Measurements from ENCODE around the gene GATC. TPM values are rescaled to one million over a fixed set of nuclear protein-coding genes. Genes with fewer than 3 reads are reported as not detected.

Gene GATC
- total and polyA plus RNA-seq, 2 donors (not counting 3 experiments of a cell fraction or from before 2014, with no cell fraction given), result 13.0 to 28.8 TPM

GRCh38 chr12:120463712-120464111 is 17.5 kb downstream of the GATC start:
- TF ChIP-seq JUN (IDR thresholded peaks at IDR 0.05; ENCODE audit: borderline replicate concordance, insufficient read depth, insufficient read length, low read depth) (no peak), GATA2 (IDR thresholded peaks at IDR 0.05; ENCODE audit: insufficient read depth, insufficient read length, low read depth, low read length) (no peak)
- H3K9me1 ChIP-seq (replicated peaks; ENCODE audit: control insufficient read depth, extremely low read depth, insufficient read depth, low read length), result no peaks in the 10 kb centered on the region
- no peak overlapping the region for H2AFZ ChIP-seq (ENCODE audit: low read depth, low read length)
- POLR2A ChIA-PET, result no interaction called here
- no peak overlapping the region for H3K4me2 ChIP-seq (ENCODE audit: insufficient read depth, low read length)
- no peaks in the 10 kb centered on the region for H3K4me1 ChIP-seq (ENCODE audit: control insufficient read depth, extremely low read depth, insufficient read depth, low read length)
- CTCF ChIA-PET, result interaction anchor here (0.8 to 1.4 kb wide), 3 partner anchors 8 to 162 kb away, joined by 3 read pairs; partner anchors contain the start of gene SIRT4
- dilution Hi-C loops (cut with MboI; ENCODE audit: extremely low pct_ligation_motif_present, low sequenced_read_pairs), result no loop called here
- H3K4me3 ChIP-seq (replicated peaks in 1 of 3; ENCODE audit: insufficient read depth in 1 of 3, low read depth in 1 of 3, low read length in 3 of 3), result no peak overlapping the region
- no peak overlapping the region for H3K9ac ChIP-seq (replicated peaks; ENCODE audit: extremely low read depth, insufficient read depth, low read length)
- intact Hi-C loops (cut with micrococcal nuclease), result no loop called here
- H3K79me2 ChIP-seq (ENCODE audit: control insufficient read depth, insufficient read depth, low read length), result peaks cover 50% of the 10 kb centered on the region
- H3K9me3 ChIP-seq (replicated peaks; ENCODE audit: control insufficient read depth, insufficient read depth, low read length), result no peaks in the 10 kb centered on the region
- H3K27me3 ChIP-seq (ENCODE audit: control insufficient read depth in 2 of 2, insufficient read depth in 2 of 2, low read length in 2 of 2), result no peaks in the 10 kb centered on the region
- DNase-seq (ENCODE audit: low read depth, low spot score), result no peak
- H4K20me1 ChIP-seq (replicated peaks; ENCODE audit: control insufficient read depth, extremely low read depth, insufficient read depth, low read length), result peaks cover 2% of the 10 kb centered on the region
- no TSS peak for BruUV-seq (replicated peaks)
- H3K36me3 ChIP-seq (ENCODE audit: control insufficient read depth in 2 of 2, extremely low read depth in 1 of 2, insufficient read depth in 2 of 2, low read length in 2 of 2), result peaks cover 34 to 43% of the 10 kb centered on the region in 2 experiments
- no peak for FAIRE-seq
- H3K27ac ChIP-seq (ENCODE audit: insufficient read depth, low read depth, low read length), result no peak overlapping the region

- dilution Hi-C loops (cut with MboI; ENCODE audit: extremely low pct_ligation_motif_present, low sequenced_read_pairs), result no loop called here
- intact Hi-C loops (cut with micrococcal nuclease), result loop anchor here (1.0 kb wide), 2 partner anchors 26 to 109 kb away; no protein-coding TSS in a partner anchor
- Histone ChIP-seq H2AFZ (ENCODE audit: low read depth, low read length) (no peak overlapping the region), H3K4me1 (ENCODE audit: control insufficient read depth, extremely low read depth, insufficient read depth, low read length) (peaks cover 3% of the 10 kb centered on the region), H3K27ac (ENCODE audit: insufficient read depth, low read depth, low read length) (no peak overlapping the region), H4K20me1 (replicated peaks; ENCODE audit: control insufficient read depth, extremely low read depth, insufficient read depth, low read length) (peaks cover 2% of the 10 kb centered on the region), H3K36me3 (ENCODE audit: control insufficient read depth in 2 of 2, extremely low read depth in 1 of 2, insufficient read depth in 2 of 2, low read length in 2 of 2) (peaks cover 32% of the 10 kb centered on the region in 2 experiments), H3K4me2 (ENCODE audit: insufficient read depth, low read length) (no peak overlapping the region), H3K9me3 (replicated peaks; ENCODE audit: control insufficient read depth, insufficient read depth, low read length) (no peaks in the 10 kb centered on the region), H3K4me3 (replicated peaks in 1 of 3; ENCODE audit: insufficient read depth in 1 of 3, low read depth in 1 of 3, low read length in 3 of 3) (no peak overlapping the region), H3K9me1 (replicated peaks; ENCODE audit: control insufficient read depth, extremely low read depth, insufficient read depth, low read length) (no peaks in the 10 kb centered on the region), H3K27me3 (ENCODE audit: control insufficient read depth in 2 of 2, insufficient read depth in 2 of 2, low read length in 2 of 2) (no peaks in the 10 kb centered on the region), H3K79me2 (ENCODE audit: control insufficient read depth, insufficient read depth, low read length) (peaks cover 59% of the 10 kb centered on the region), H3K9ac (replicated peaks; ENCODE audit: extremely low read depth, insufficient read depth, low read length) (no peak overlapping the region)
- no TSS peak for BruUV-seq (replicated peaks)
- TF ChIP-seq JUN (IDR thresholded peaks at IDR 0.05; ENCODE audit: borderline replicate concordance, insufficient read depth, insufficient read length, low read depth) (no peak), POLR2AphosphoS5 (IDR thresholded peaks at IDR 0.05; ENCODE audit: insufficient read depth, low read depth, low read length) (no peak), POLR2A (IDR thresholded peaks at IDR 0.05; ENCODE audit: low read depth, low read length) (no peak), MYC (IDR thresholded peaks at IDR 0.05; ENCODE audit: low read depth, low read length) (no peak), FOS (IDR thresholded peaks at IDR 0.05; ENCODE audit: borderline replicate concordance, insufficient read depth, low read length) (no peak), EZH2 (IDR thresholded peaks at IDR 0.05; ENCODE audit: borderline replicate concordance, low read depth, low read length, severe bottlenecking) (no peak), CTCF (IDR thresholded peaks at IDR 0.05; ENCODE audit: extremely low read depth in 1 of 2, insufficient read depth in 1 of 2, low read depth in 1 of 2, low read length in 2 of 2) (no peak), GATA2 (IDR thresholded peaks at IDR 0.05; ENCODE audit: insufficient read depth, insufficient read length, low read depth, low read length) (no peak), MAX (IDR thresholded peaks at IDR 0.05; ENCODE audit: insufficient read depth, insufficient read length) (no peak)
- CTCF ChIA-PET, result interaction anchor here (0.7 to 3.9 kb wide), 5 partner anchors 9 to 116 kb away, joined by 3 to 29 read pairs (median 5); partner anchors contain the start of genes DYNLL1 and POP5
- DNase-seq (ENCODE audit: low read depth, low spot score), result no peak
- FAIRE-seq, result no peak
- POLR2A ChIA-PET, result no interaction called here
These were observed 19.5 kb downstream of the GATC start for GRCh38 chr12:120465756-120466155.

Data from endothelial cell of umbilical vein (primary cell).